Smooth muscle cell of the pulmonary artery (primary cell): ENCODE results near the gene TMEM88. TPM values are rescaled to one million over a fixed set of nuclear protein-coding genes. Genes with fewer than 3 reads are reported as not detected.

ENCODE experiments used
- total RNA-seq: library from RNA; depleted of rRNA; stranded (reverse); fragments of >200 nt; gene quantifications from 2 replicates; pipeline ENCODE4 v1.2.3, GENCODE V29; 2014

The TMEM88 gene
- 0.13 and 0.20 TPM in 2 replicates for total RNA-seq

GRCh38 chr17:7854851-7855659 lies at the start of gene TMEM88:
TMEM88 (plus strand) TSS chr17:7855066; CDS start chr17:7855075, 9 bp downstream.

GRCh38 chr17:7833795-7834541 lies 20.9 kb upstream of the TMEM88 start, which contains the start of gene KDM6B:
KDM6B (plus strand) TSS chr17:7834217; CDS start chr17:7845555, 11,338 bp downstream.

GRCh38 chr17:7856811-7857712 lies 2.2 kb downstream of the TMEM88 start, which contains the start of gene NAA38:
NAA38 (minus strand) TSS chr17:7857559; CDS start chr17:7857463, 96 bp downstream.

GRCh38 chr17:7857713-7858521 lies 3.1 kb downstream of the TMEM88 start, which contains the start of gene CYB5D1:
CYB5D1 (plus strand) TSS chr17:7858003; CDS start chr17:7858135, 132 bp downstream.

GRCh38 chr17:7888184-7888920 lies 33.5 kb downstream of the TMEM88 start, which contains the start of gene CHD3:
CHD3 (plus strand) TSS chr17:7888789; CDS start chr17:7889001, 212 bp downstream.

Other genes starting within 250 kb of the TMEM88 start
- 42.3 and 51.2 TPM in 2 replicates for gene FXR2, start 240.2 kb upstream of the TMEM88 start, total RNA-seq
- 34.7 and 35.4 TPM in 2 replicates for gene SAT2, start 227.2 kb upstream of the TMEM88 start, total RNA-seq
- gene SHBG, start 224.9 kb upstream of the TMEM88 start, total RNA-seq, result 0.53 and 0.72 TPM in 2 replicates
- gene ATP1B2, start 204.1 kb upstream of the TMEM88 start, total RNA-seq, result 0.07 and 0.33 TPM in 2 replicates
- 32.2 and 47.2 TPM in 2 replicates for gene TP53, start 167.6 kb upstream of the TMEM88 start, total RNA-seq
- gene WRAP53, start 166.6 kb upstream of the TMEM88 start, total RNA-seq, result 2.7 and 3.5 TPM in 2 replicates
- gene EFNB3, start 149.9 kb upstream of the TMEM88 start, total RNA-seq, result 0.10 and 0.39 TPM in 2 replicates
- 0.23 and 0.39 TPM in 2 replicates for gene DNAH2, start 137.3 kb upstream of the TMEM88 start, total RNA-seq
- gene KDM6B, start 20.8 kb upstream of the TMEM88 start, total RNA-seq, result 9.3 and 19.7 TPM in 2 replicates
- 28.9 and 30.6 TPM in 2 replicates for gene NAA38, start 2.5 kb downstream of the TMEM88 start, total RNA-seq
- 11.5 and 14.7 TPM in 2 replicates for gene CYB5D1, start 2.9 kb downstream of the TMEM88 start, total RNA-seq
- gene CHD3, start 33.7 kb downstream of the TMEM88 start, total RNA-seq, result 152 and 164 TPM in 2 replicates
- gene RNF227, start 61.2 kb downstream of the TMEM88 start, total RNA-seq, result 4.0 and 6.9 TPM in 2 replicates
- gene KCNAB3, start 74.8 kb downstream of the TMEM88 start, total RNA-seq, result 0.23 and 0.33 TPM in 2 replicates
- gene TRAPPC1, start 76.9 kb downstream of the TMEM88 start, total RNA-seq, result 79.2 and 80.7 TPM in 2 replicates
- gene CNTROB, start 77.1 kb downstream of the TMEM88 start, total RNA-seq, result 16.8 and 18.3 TPM in 2 replicates
- gene GUCY2D, start 147.5 kb downstream of the TMEM88 start, total RNA-seq, result not detected in 2 replicates
- 0.07 and 1.2 TPM in 2 replicates for gene ALOX15B, start 184.0 kb downstream of the TMEM88 start, total RNA-seq
- gene ALOX12B, start 232.7 kb downstream of the TMEM88 start, total RNA-seq, result not detected in 2 replicates